Liver (tissue), 9 donors: Measurements from ENCODE around the gene ANTXR1. TPM values are rescaled to one million over a fixed set of nuclear protein-coding genes. Genes with fewer than 3 reads are reported as not detected.

Experiments used
- DNase-seq: peaks from one replicate; pipeline ENCODE4 v3.0.0-alpha.2; 2017; ENCODE audit warnings: low spot score
- H3K27ac ChIP-seq, 2 donors: one replicate each; pipeline ENCODE4 v1.7.0; 2013; ENCODE audit warnings: inconsistent platforms in 2 of 2, low read length in 2 of 2, control low read depth in 1 of 2, low read depth in 1 of 2, mild to moderate bottlenecking in 1 of 2
- H3K27me3 ChIP-seq, 4 donors: one replicate each; pipeline versions ENCODE4 v1.6.1 to v1.7.0; 2013; ENCODE audit warnings: low read length in 3 of 4, inconsistent platforms in 1 of 4, mild to moderate bottlenecking in 1 of 4, moderate library complexity in 1 of 4; ENCODE audit not compliant: control insufficient read depth in 4 of 4, insufficient read depth in 4 of 4
- H3K36me3 ChIP-seq, 4 donors: one replicate each; pipeline versions ENCODE4 v1.6.1 to v1.7.0; 2013; ENCODE audit warnings: low read length in 3 of 4, mild to moderate bottlenecking in 3 of 4, low read depth in 1 of 4, moderate library complexity in 1 of 4; ENCODE audit not compliant: control insufficient read depth in 4 of 4, insufficient read depth in 3 of 4
- H3K4me1 ChIP-seq, 4 donors: one replicate each; pipeline versions ENCODE4 v1.6.1 to v1.7.0; 2013; ENCODE audit warnings: low read length in 3 of 4, mild to moderate bottlenecking in 3 of 4, moderate library complexity in 1 of 4; ENCODE audit not compliant: control insufficient read depth in 4 of 4, insufficient read depth in 4 of 4
- H3K4me3 ChIP-seq, 3 donors: one replicate each; pipeline versions ENCODE4 v1.6.1 to v1.7.0; 2013; ENCODE audit warnings: low read length in 3 of 3, control low read depth in 1 of 3, low read depth in 1 of 3, mild to moderate bottlenecking in 1 of 3
- H3K9ac ChIP-seq, 2 donors: one replicate each; pipeline ENCODE4 v1.7.0; 2013; ENCODE audit warnings: low read length in 2 of 2, mild to moderate bottlenecking in 2 of 2, moderate library complexity in 2 of 2, control low read depth in 1 of 2, low read depth in 1 of 2
- H3K9me3 ChIP-seq, 4 donors: one replicate each; pipeline versions ENCODE4 v1.6.1 to v1.7.0; 2013; ENCODE audit warnings: low read length in 3 of 4; ENCODE audit not compliant: control insufficient read depth in 4 of 4
- EGR1 ChIP-seq, 2 donors: IDR thresholded peaks; 2 replicates each; pipeline ENCODE4 v1.6.1; 2016 to 2018; ENCODE audit warnings: antibody characterized with exemption in 2 of 2, low read depth in 2 of 2
- FOXA1 ChIP-seq: IDR thresholded peaks from 2 replicates; pipeline ENCODE4 v1.6.1; 2016; ENCODE audit warnings: antibody characterized with exemption
- FOXA2 ChIP-seq: IDR thresholded peaks from 2 replicates; pipeline ENCODE4 v1.6.1; 2016; ENCODE audit warnings: antibody characterized with exemption
- HNF4A ChIP-seq, 2 donors: conservative IDR thresholded peaks; 2 replicates each; pipeline ENCODE4 v1.6.1; 2016; ENCODE audit warnings: antibody characterized with exemption in 2 of 2, mild to moderate bottlenecking in 2 of 2
- HNF4G ChIP-seq: IDR thresholded peaks from 2 replicates; pipeline ENCODE4 v1.6.1; 2016; ENCODE audit warnings: antibody characterized with exemption
- JUND ChIP-seq, 2 donors: IDR thresholded peaks; 2 replicates each; pipeline ENCODE4 v1.6.1; 2016; ENCODE audit warnings: antibody characterized with exemption in 2 of 2
- NR2F2 ChIP-seq: IDR thresholded peaks from 2 replicates; pipeline ENCODE4 v1.6.1; 2016; ENCODE audit warnings: antibody characterized with exemption
- RAD21 ChIP-seq, 2 donors: IDR thresholded peaks; 2 replicates each; pipeline ENCODE4 v1.6.1; 2016; ENCODE audit warnings: antibody characterized with exemption in 2 of 2, mild to moderate bottlenecking in 2 of 2
- RXRA ChIP-seq, 2 donors: IDR thresholded peaks; 2 replicates each; pipeline ENCODE4 v1.6.1; 2017 to 2018; ENCODE audit warnings: antibody characterized with exemption in 2 of 2, mild to moderate bottlenecking in 1 of 2
- SP1 ChIP-seq: IDR thresholded peaks from 2 replicates; pipeline ENCODE4 v1.6.1; 2018; ENCODE audit warnings: antibody characterized with exemption, mild to moderate bottlenecking
- TAF1 ChIP-seq: conservative IDR thresholded peaks from 2 replicates; pipeline ENCODE4 v1.6.1; 2016; ENCODE audit warnings: antibody characterized with exemption, mild to moderate bottlenecking
- YY1 ChIP-seq: IDR thresholded peaks from 2 replicates; pipeline ENCODE4 v1.6.1; 2016; ENCODE audit warnings: antibody characterized with exemption, mild to moderate bottlenecking
- WGBS: extraction: QIAGEN DNeasy Blood & Tissue Kit; methylation state at CpG from one replicate; pipeline ENCODE4 v1.1.7; 2013; 5-methylcytosine and 5-hydroxymethylcytosine counted together
- polyA plus RNA-seq, 2 donors: library from polyadenylated mRNA; stranded (reverse) in 1 of 2; unstranded in 1 of 2; fragments of 200-250 nt in 1 of 2; fragments of >200 nt in 1 of 2; fragmentation: Nextera tagmentation in 1 of 2; extraction: Ambion mirVana in 1 of 2; gene quantifications; one replicate each; pipeline versions ENCODE4 v1.2.1 to v1.2.3, GENCODE V29; 2013 to 2015
- total RNA-seq, 2 donors: library from RNA; depleted of rRNA; stranded (reverse); fragments of >200 nt; gene quantifications; one replicate each; pipeline ENCODE4 v1.2.3, GENCODE V29; 2014
- TF ChIP-seq, protein P1 (sequence below): IDR thresholded peaks from 2 replicates; pipeline ENCODE4 v1.6.1; 2016; ENCODE audit warnings: antibody characterized with exemption
- TF ChIP-seq, protein P2 (sequence below): IDR thresholded peaks from 2 replicates; pipeline ENCODE4 v1.6.1; 2016; ENCODE audit warnings: antibody characterized with exemption
- TF ChIP-seq, protein P3 (sequence below): fragments of 150-350 bp; IDR thresholded peaks from 2 replicates; pipeline ENCODE4 v1.5.1; 2017; ENCODE audit warnings: improper control_type of control experiment, low read depth, low read length; ENCODE audit not compliant: missing input control
- TF ChIP-seq, protein P4 (sequence below): IDR thresholded peaks from 2 replicates; pipeline ENCODE4 v1.6.1; 2016; ENCODE audit warnings: antibody characterized with exemption, mild to moderate bottlenecking
- TF ChIP-seq, protein P5 (sequence below): IDR thresholded peaks from 2 replicates; pipeline ENCODE4 v1.6.1; 2016; ENCODE audit warnings: antibody characterized with exemption
- donor health status: healthy.
- donor health status: healthy.
- donor health status: healthy.
- donor health status: healthy.
- donor health status: healthy.

ANTXR1 gene
- total and polyA plus RNA-seq, 4 donors, result 0.60 to 3.6 (median 1.8) TPM

DNA sequence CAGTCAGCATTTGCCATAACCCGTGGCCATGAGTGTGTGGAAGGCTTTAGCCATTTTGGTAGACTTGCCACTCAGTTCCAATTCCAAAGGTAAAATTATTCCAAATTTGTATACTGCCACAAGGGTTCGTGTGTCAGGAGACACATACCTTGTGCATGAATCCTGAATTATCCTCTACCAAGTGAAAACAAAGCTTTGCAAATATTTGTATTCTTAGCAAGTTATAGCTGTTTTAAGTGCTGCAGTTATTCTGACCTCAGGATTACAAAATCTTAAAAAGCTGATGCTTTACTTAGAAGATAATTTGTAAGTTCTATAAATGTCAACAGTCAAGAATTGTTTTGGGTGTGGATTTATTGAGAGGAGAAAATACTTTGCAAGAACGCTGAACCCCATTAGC lies 100.6 kb downstream of the ANTXR1 start:
- no peak for DNase-seq
- H3K27me3 ChIP-seq, result no peaks in the 10 kb centered on the region
- no peak overlapping the region for H3K27ac ChIP-seq
- H3K9ac ChIP-seq, result no peak overlapping the region
- TF ChIP-seq, protein P1, sequence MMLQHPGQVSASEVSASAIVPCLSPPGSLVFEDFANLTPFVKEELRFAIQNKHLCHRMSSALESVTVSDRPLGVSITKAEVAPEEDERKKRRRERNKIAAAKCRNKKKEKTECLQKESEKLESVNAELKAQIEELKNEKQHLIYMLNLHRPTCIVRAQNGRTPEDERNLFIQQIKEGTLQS, result no peak
- no peak for TF ChIP-seq HNF4G
- no peak for TF ChIP-seq HNF4A (conservative IDR thresholded peaks at IDR 0.05)
- no peak for TF ChIP-seq SP1
- TF ChIP-seq, protein P2, sequence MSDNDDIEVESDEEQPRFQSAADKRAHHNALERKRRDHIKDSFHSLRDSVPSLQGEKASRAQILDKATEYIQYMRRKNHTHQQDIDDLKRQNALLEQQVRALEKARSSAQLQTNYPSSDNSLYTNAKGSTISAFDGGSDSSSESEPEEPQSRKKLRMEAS, result no peak
- TF ChIP-seq TAF1, result no peak
- no peak for TF ChIP-seq FOXA1
- TF ChIP-seq, protein P3, sequence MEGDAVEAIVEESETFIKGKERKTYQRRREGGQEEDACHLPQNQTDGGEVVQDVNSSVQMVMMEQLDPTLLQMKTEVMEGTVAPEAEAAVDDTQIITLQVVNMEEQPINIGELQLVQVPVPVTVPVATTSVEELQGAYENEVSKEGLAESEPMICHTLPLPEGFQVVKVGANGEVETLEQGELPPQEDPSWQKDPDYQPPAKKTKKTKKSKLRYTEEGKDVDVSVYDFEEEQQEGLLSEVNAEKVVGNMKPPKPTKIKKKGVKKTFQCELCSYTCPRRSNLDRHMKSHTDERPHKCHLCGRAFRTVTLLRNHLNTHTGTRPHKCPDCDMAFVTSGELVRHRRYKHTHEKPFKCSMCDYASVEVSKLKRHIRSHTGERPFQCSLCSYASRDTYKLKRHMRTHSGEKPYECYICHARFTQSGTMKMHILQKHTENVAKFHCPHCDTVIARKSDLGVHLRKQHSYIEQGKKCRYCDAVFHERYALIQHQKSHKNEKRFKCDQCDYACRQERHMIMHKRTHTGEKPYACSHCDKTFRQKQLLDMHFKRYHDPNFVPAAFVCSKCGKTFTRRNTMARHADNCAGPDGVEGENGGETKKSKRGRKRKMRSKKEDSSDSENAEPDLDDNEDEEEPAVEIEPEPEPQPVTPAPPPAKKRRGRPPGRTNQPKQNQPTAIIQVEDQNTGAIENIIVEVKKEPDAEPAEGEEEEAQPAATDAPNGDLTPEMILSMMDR, result no peak
- no peak for TF ChIP-seq RXRA (IDR thresholded peaks at IDR 0.05)
- H3K9me3 ChIP-seq, result no peaks in the 10 kb centered on the region
- WGBS, result 81% methylated on average over 3 of the region's 3 CpGs
- H3K4me1 ChIP-seq, result no peaks in the 10 kb centered on the region
- peaks cover 0 to 2% (median 0%) of the 10 kb centered on the region in 4 donors for H3K36me3 ChIP-seq
- H3K4me3 ChIP-seq, result no peak overlapping the region

DNA sequence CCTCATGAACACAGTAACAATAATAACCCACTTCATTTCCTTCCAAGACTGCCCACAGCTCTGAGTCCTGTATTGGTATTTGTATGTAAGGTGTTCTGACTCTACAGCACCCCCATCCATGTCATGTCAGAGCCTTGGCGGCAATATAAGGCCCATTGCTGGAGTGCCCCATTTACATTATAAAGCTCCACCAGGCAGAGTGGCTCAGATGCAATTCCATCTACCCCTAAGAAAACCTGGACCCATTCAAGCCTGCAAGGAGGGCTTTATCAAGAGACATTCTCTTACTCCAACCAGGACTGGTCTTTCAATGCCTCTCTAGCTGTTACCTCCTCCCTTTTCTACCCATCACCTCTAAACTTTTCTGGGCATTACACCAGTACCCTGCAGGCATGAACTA lies 101.6 kb downstream of the ANTXR1 start:
- no peak overlapping the region for H3K9ac ChIP-seq
- no peaks in the 10 kb centered on the region for H3K4me1 ChIP-seq
- DNase-seq, result no peak
- TF ChIP-seq NR2F2 (no peak), SP1 (no peak), EGR1 (IDR thresholded peaks at IDR 0.05; ENCODE audit: low read depth in 2 of 2) (no peak), FOXA2 (no peak), YY1 (no peak), JUND (IDR thresholded peaks at IDR 0.05) (no peak), HNF4G (no peak), HNF4A (conservative IDR thresholded peaks at IDR 0.05) (no peak), FOXA1 (no peak), RAD21 (IDR thresholded peaks at IDR 0.05) (no peak)
- TF ChIP-seq, protein P3, result no peak
- TF ChIP-seq, protein P4, sequence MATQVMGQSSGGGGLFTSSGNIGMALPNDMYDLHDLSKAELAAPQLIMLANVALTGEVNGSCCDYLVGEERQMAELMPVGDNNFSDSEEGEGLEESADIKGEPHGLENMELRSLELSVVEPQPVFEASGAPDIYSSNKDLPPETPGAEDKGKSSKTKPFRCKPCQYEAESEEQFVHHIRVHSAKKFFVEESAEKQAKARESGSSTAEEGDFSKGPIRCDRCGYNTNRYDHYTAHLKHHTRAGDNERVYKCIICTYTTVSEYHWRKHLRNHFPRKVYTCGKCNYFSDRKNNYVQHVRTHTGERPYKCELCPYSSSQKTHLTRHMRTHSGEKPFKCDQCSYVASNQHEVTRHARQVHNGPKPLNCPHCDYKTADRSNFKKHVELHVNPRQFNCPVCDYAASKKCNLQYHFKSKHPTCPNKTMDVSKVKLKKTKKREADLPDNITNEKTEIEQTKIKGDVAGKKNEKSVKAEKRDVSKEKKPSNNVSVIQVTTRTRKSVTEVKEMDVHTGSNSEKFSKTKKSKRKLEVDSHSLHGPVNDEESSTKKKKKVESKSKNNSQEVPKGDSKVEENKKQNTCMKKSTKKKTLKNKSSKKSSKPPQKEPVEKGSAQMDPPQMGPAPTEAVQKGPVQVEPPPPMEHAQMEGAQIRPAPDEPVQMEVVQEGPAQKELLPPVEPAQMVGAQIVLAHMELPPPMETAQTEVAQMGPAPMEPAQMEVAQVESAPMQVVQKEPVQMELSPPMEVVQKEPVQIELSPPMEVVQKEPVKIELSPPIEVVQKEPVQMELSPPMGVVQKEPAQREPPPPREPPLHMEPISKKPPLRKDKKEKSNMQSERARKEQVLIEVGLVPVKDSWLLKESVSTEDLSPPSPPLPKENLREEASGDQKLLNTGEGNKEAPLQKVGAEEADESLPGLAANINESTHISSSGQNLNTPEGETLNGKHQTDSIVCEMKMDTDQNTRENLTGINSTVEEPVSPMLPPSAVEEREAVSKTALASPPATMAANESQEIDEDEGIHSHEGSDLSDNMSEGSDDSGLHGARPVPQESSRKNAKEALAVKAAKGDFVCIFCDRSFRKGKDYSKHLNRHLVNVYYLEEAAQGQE, result no peak
- TF ChIP-seq, protein P5, sequence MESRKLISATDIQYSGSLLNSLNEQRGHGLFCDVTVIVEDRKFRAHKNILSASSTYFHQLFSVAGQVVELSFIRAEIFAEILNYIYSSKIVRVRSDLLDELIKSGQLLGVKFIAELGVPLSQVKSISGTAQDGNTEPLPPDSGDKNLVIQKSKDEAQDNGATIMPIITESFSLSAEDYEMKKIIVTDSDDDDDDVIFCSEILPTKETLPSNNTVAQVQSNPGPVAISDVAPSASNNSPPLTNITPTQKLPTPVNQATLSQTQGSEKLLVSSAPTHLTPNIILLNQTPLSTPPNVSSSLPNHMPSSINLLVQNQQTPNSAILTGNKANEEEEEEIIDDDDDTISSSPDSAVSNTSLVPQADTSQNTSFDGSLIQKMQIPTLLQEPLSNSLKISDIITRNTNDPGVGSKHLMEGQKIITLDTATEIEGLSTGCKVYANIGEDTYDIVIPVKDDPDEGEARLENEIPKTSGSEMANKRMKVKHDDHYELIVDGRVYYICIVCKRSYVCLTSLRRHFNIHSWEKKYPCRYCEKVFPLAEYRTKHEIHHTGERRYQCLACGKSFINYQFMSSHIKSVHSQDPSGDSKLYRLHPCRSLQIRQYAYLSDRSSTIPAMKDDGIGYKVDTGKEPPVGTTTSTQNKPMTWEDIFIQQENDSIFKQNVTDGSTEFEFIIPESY, result no peak
- TF ChIP-seq, protein P2, result no peak
- H3K27me3 ChIP-seq, result no peaks in the 10 kb centered on the region
- WGBS, result 98% methylated on average over 1 of the region's 1 CpG
- H3K36me3 ChIP-seq, result peaks cover 0 to 2% (median 0%) of the 10 kb centered on the region in 4 donors
- H3K9me3 ChIP-seq, result no peaks in the 10 kb centered on the region
- H3K4me3 ChIP-seq, result no peak overlapping the region
- H3K27ac ChIP-seq, result no peak overlapping the region
